OCI-LY1 (cell line): ENCODE results near the gene MINDY4.

Source experiments
- H2AFZ ChIP-seq: fragments of 200-600 bp; sonication (generic), shearing (Covaris generic); 2 replicates; pipeline ENCODE4 v1.6.0; 2014; ENCODE audit warnings: antibody characterized with exemption, mild to moderate bottlenecking, low read length
- H3F3A ChIP-seq: fragments of 200-600 bp; sonication (generic), shearing (Covaris generic); 2 replicates; pipeline ENCODE4 v1.6.0; 2014; ENCODE audit warnings: mild to moderate bottlenecking, antibody characterized with exemption, low read length, moderate library complexity; ENCODE audit not compliant: insufficient read depth
- H3K27ac ChIP-seq: fragments of 200-600 bp; sonication (generic); 2 replicates; pipeline ENCODE4 v1.5.1; 2014; ENCODE audit warnings: low read length, mixed run types, mild to moderate bottlenecking, low read depth; ENCODE audit not compliant: poor library complexity, severe bottlenecking
- H3K27me3 ChIP-seq: fragments of 200-600 bp; sonication (generic); 2 replicates; pipeline ENCODE4 v1.6.0; 2014; ENCODE audit warnings: antibody characterized with exemption, mild to moderate bottlenecking, low read length, moderate library complexity; ENCODE audit not compliant: insufficient read depth
- H3K36me3 ChIP-seq: fragments of 200-600 bp; sonication (generic); 2 replicates; pipeline ENCODE4 v1.6.1; 2014; ENCODE audit warnings: mild to moderate bottlenecking, antibody characterized with exemption, low read length, moderate library complexity, mixed read lengths; ENCODE audit not compliant: insufficient read depth
- H3K4me1 ChIP-seq: fragments of 200-600 bp; sonication (generic); 2 replicates; pipeline ENCODE4 v1.5.1; 2014; ENCODE audit warnings: mild to moderate bottlenecking, low read length, moderate library complexity; ENCODE audit not compliant: insufficient read depth, severe bottlenecking
- H3K4me2 ChIP-seq: fragments of 200-600 bp; sonication (generic), shearing (Covaris generic); 2 replicates; pipeline ENCODE4 v1.6.1; 2014; ENCODE audit warnings: low read length
- H3K4me3 ChIP-seq: fragments of 200-600 bp; sonication (generic); 2 replicates; pipeline ENCODE4 v1.5.1; 2014; ENCODE audit warnings: low read length, low read depth, mild to moderate bottlenecking, mixed read lengths; ENCODE audit not compliant: poor library complexity, severe bottlenecking
- H3K79me2 ChIP-seq: fragments of 200-600 bp; shearing (Covaris generic); 2 replicates; pipeline ENCODE4 v1.6.1; 2016; ENCODE audit warnings: mixed run types, low read length, mixed read lengths; ENCODE audit not compliant: insufficient read depth
- H3K9ac ChIP-seq: fragments of 200-600 bp; sonication (generic), shearing (Covaris generic); 2 replicates; pipeline ENCODE4 v1.6.1; 2014; ENCODE audit warnings: mild to moderate bottlenecking, low read length, mixed read lengths
- H3K9me2 ChIP-seq: fragments of 200-600 bp; sonication (generic), shearing (Covaris generic); 2 replicates; pipeline ENCODE4 v1.6.1; 2014; ENCODE audit warnings: low read depth, mild to moderate bottlenecking, low read length, mixed read lengths
- H3K9me3 ChIP-seq: fragments of 200-600 bp; shearing (Covaris generic); 2 replicates; pipeline ENCODE4 v1.6.1; 2014; ENCODE audit warnings: low read length, mixed read lengths
- H4K20me1 ChIP-seq: fragments of 200-600 bp; sonication (generic), shearing (Covaris generic); 2 replicates; pipeline ENCODE4 v1.6.0; 2016; ENCODE audit warnings: mild to moderate bottlenecking, low read length; ENCODE audit not compliant: insufficient read depth
- CTCF ChIP-seq: fragments of 200-600 bp; sonication (generic), shearing (Covaris generic); IDR thresholded peaks from 2 replicates; pipeline ENCODE4 v1.5.1; 2017; ENCODE audit warnings: mild to moderate bottlenecking, antibody characterized with exemption, low read length, moderate library complexity, mixed read lengths
- EZH2 ChIP-seq: fragments of 200-600 bp; sonication (generic), shearing (Covaris generic); IDR thresholded peaks from 2 replicates; pipeline ENCODE4 v1.8.0; 2017; ENCODE audit warnings: borderline replicate concordance, mixed run types, mild to moderate bottlenecking, antibody characterized with exemption, low read length, moderate library complexity, mixed read lengths

The MINDY4 gene

GRCh38 chr7:30887464-30887872, 116.3 kb downstream of the MINDY4 start:
- no peak overlapping the region for H3K4me2 ChIP-seq
- H3K27me3 ChIP-seq: peaks cover 6% of the 10 kb centered on the region; the same call in 1 of the 2 replicates
- H3K9ac ChIP-seq: no peak overlapping the region
- no peaks in the 10 kb centered on the region for H4K20me1 ChIP-seq
- H3K4me3 ChIP-seq: no peak overlapping the region
- no peak for TF ChIP-seq EZH2
- no peak for TF ChIP-seq CTCF
- H3K27ac ChIP-seq: no peak overlapping the region
- H3K79me2 ChIP-seq: no peaks in the 10 kb centered on the region
- no peaks in the 10 kb centered on the region for H3K9me2 ChIP-seq
- H3K4me1 ChIP-seq: no peaks in the 10 kb centered on the region
- H3K9me3 ChIP-seq: no peaks in the 10 kb centered on the region
- no peaks in the 10 kb centered on the region for H3K36me3 ChIP-seq
- no peaks in the 10 kb centered on the region for H3F3A ChIP-seq
- H2AFZ ChIP-seq: no peak overlapping the region

GRCh38 chr7:30888747-30889146, 117.5 kb downstream of the MINDY4 start:
- Histone ChIP-seq H3K79me2 (no peaks in the 10 kb centered on the region), H3K4me1 (no peaks in the 10 kb centered on the region), H3K9ac (no peak overlapping the region), H3K27me3 (peaks cover 6% of the 10 kb centered on the region; the same call in 1 of the 2 replicates), H3K9me3 (no peaks in the 10 kb centered on the region), H3K9me2 (no peaks in the 10 kb centered on the region), H3K27ac (no peak overlapping the region), H3F3A (no peaks in the 10 kb centered on the region), H3K4me3 (no peak overlapping the region), H3K36me3 (no peaks in the 10 kb centered on the region), H2AFZ (no peak overlapping the region), H3K4me2 (no peak overlapping the region), H4K20me1 (no peaks in the 10 kb centered on the region)
- TF ChIP-seq EZH2 (no peak), CTCF (no peak)

- no peaks in the 10 kb centered on the region for H3K9me3 ChIP-seq
- no peak overlapping the region for H3K27ac ChIP-seq
- no peak overlapping the region for H3K9ac ChIP-seq
- no peaks in the 10 kb centered on the region for H3K9me2 ChIP-seq
- no peak overlapping the region for H3K4me2 ChIP-seq
- H2AFZ ChIP-seq: no peak overlapping the region
- peaks cover 6% of the 10 kb centered on the region; the same call in 1 of the 2 replicates for H3K27me3 ChIP-seq
- no peaks in the 10 kb centered on the region for H3F3A ChIP-seq
- no peak overlapping the region for H3K4me3 ChIP-seq
- no peaks in the 10 kb centered on the region for H3K79me2 ChIP-seq
- H3K36me3 ChIP-seq: no peaks in the 10 kb centered on the region
- H4K20me1 ChIP-seq: no peaks in the 10 kb centered on the region
- no peaks in the 10 kb centered on the region for H3K4me1 ChIP-seq
- TF ChIP-seq EZH2: no peak
- no peak for TF ChIP-seq CTCF
Measured at GRCh38 chr7:30890226-30890625, 119.0 kb downstream of the MINDY4 start.
